HL-60 (cell line): ENCODE results near the gene SH3GL3.

Experiments
- DNase-seq, 2 experiments: peaks; one replicate each; pipeline ENCODE4 v3.0.0-alpha.2; 2010 to 2020; ENCODE audit warnings: low read depth in 1 of 2, low spot score in 1 of 2
- H3K27ac ChIP-seq: fragments of 250-450 bp; sonication (Bioruptor Pico); replicated peaks from 2 replicates; pipeline ENCODE4 v1.5.1; 2020; ENCODE audit warnings: mild to moderate bottlenecking, moderate library complexity
- H3K27me3 ChIP-seq: fragments of 250-450 bp; sonication (Bioruptor Pico); 2 replicates; pipeline ENCODE4 v1.5.1; 2021; ENCODE audit warnings: mild to moderate bottlenecking, moderate library complexity; ENCODE audit not compliant: insufficient read depth, poor library complexity, severe bottlenecking
- H3K4me3 ChIP-seq: replicated peaks from 2 replicates; pipeline ENCODE4 v1.5.1; 2011; ENCODE audit warnings: mild to moderate bottlenecking, control low read depth, low read length; ENCODE audit not compliant: insufficient read depth
- GABPA ChIP-seq: IDR thresholded peaks from 2 replicates; pipeline ENCODE4 v1.6.1; 2012; ENCODE audit warnings: low read depth
- POLR2AphosphoS5 ChIP-seq: IDR thresholded peaks from 2 replicates; pipeline ENCODE4 v1.6.1; 2012; ENCODE audit warnings: low read depth
- SPI1 ChIP-seq: IDR thresholded peaks from 2 replicates; pipeline ENCODE4 v1.6.1; 2012; ENCODE audit warnings: low read depth, mild to moderate bottlenecking, borderline replicate concordance
- TF ChIP-seq, protein P1 (sequence below): IDR thresholded peaks from one replicate; pipeline ENCODE4 v1.5.1; 2011; ENCODE audit warnings: low read length, control low read depth, inconsistent platforms; ENCODE audit not compliant: insufficient read depth
- TF ChIP-seq, protein P2 (sequence below): IDR thresholded peaks from 2 replicates; pipeline ENCODE4 v1.6.1; 2012; ENCODE audit warnings: low read depth; ENCODE audit not compliant: insufficient replicate concordance

Gene SH3GL3

GRCh38 chr15:83499476-83499875 is 52.3 kb downstream of the SH3GL3 start:
- Histone ChIP-seq H3K27me3 (no peaks in the 10 kb centered on the region), H3K27ac (no peak overlapping the region), H3K4me3 (no peak overlapping the region)
- no peak for TF ChIP-seq SPI1
- no peak for TF ChIP-seq GABPA
- TF ChIP-seq, protein P1, sequence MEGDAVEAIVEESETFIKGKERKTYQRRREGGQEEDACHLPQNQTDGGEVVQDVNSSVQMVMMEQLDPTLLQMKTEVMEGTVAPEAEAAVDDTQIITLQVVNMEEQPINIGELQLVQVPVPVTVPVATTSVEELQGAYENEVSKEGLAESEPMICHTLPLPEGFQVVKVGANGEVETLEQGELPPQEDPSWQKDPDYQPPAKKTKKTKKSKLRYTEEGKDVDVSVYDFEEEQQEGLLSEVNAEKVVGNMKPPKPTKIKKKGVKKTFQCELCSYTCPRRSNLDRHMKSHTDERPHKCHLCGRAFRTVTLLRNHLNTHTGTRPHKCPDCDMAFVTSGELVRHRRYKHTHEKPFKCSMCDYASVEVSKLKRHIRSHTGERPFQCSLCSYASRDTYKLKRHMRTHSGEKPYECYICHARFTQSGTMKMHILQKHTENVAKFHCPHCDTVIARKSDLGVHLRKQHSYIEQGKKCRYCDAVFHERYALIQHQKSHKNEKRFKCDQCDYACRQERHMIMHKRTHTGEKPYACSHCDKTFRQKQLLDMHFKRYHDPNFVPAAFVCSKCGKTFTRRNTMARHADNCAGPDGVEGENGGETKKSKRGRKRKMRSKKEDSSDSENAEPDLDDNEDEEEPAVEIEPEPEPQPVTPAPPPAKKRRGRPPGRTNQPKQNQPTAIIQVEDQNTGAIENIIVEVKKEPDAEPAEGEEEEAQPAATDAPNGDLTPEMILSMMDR = no peak
- no peak for DNase-seq

- Histone ChIP-seq H3K27me3 (no peaks in the 10 kb centered on the region), H3K27ac (no peak overlapping the region), H3K4me3 (no peak overlapping the region)
- no peak for DNase-seq
- TF ChIP-seq SPI1 (no peak), POLR2AphosphoS5 (no peak), GABPA (no peak)
- TF ChIP-seq, protein P2, sequence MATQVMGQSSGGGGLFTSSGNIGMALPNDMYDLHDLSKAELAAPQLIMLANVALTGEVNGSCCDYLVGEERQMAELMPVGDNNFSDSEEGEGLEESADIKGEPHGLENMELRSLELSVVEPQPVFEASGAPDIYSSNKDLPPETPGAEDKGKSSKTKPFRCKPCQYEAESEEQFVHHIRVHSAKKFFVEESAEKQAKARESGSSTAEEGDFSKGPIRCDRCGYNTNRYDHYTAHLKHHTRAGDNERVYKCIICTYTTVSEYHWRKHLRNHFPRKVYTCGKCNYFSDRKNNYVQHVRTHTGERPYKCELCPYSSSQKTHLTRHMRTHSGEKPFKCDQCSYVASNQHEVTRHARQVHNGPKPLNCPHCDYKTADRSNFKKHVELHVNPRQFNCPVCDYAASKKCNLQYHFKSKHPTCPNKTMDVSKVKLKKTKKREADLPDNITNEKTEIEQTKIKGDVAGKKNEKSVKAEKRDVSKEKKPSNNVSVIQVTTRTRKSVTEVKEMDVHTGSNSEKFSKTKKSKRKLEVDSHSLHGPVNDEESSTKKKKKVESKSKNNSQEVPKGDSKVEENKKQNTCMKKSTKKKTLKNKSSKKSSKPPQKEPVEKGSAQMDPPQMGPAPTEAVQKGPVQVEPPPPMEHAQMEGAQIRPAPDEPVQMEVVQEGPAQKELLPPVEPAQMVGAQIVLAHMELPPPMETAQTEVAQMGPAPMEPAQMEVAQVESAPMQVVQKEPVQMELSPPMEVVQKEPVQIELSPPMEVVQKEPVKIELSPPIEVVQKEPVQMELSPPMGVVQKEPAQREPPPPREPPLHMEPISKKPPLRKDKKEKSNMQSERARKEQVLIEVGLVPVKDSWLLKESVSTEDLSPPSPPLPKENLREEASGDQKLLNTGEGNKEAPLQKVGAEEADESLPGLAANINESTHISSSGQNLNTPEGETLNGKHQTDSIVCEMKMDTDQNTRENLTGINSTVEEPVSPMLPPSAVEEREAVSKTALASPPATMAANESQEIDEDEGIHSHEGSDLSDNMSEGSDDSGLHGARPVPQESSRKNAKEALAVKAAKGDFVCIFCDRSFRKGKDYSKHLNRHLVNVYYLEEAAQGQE = no peak
- TF ChIP-seq, protein P1 = no peak
These were observed 56.6 kb downstream of the SH3GL3 start for GRCh38 chr15:83503595-83504364.

DNA sequence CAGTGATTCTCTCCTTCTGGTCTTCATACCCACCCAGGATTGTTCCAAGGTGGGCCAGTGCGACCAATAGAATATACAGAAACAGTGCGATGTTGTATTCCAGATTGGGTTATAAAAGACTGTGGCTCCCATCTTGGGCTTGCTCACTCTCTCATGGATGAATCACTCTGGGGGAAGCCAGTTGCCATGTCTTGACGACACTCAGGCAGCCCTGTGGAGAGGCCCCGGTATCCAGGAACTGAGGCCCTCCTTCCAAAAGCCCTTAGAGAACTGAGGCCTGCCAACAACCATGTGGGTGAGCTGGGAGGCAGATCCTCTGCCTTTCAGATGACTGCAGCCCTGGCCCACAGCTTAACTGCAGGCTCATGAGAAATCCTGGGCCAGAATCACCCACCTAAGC is 57.2 kb downstream of the SH3GL3 start:
- no peak overlapping the region for H3K27ac ChIP-seq
- no peak for DNase-seq

More for the DNA sequence above, 57.2 kb downstream of the SH3GL3 start:
- no peak overlapping the region for H3K4me3 ChIP-seq
- H3K27me3 ChIP-seq = no peaks in the 10 kb centered on the region
- TF ChIP-seq POLR2AphosphoS5 (no peak), SPI1 (no peak), GABPA (no peak)
- TF ChIP-seq, protein P1 = no peak
- TF ChIP-seq, protein P2 = no peak
